ENCODE measurements around the gene IFFO2.

The IFFO2 gene

GRCh38 chr1:18949686-18950400 lies 6.6 kb downstream of the IFFO2 start:
- DNase-seq: peak; percentile 73

- no peak for DNase-seq
These were observed 7.4 kb downstream of the IFFO2 start for GRCh38 chr1:18948913-18949685.

- peak; percentile 84 for DNase-seq
These were observed 8.2 kb downstream of the IFFO2 start for GRCh38 chr1:18948048-18948912.

- DNase-seq: no peak
These were observed 8.9 kb downstream of the IFFO2 start for GRCh38 chr1:18947570-18947969.

- no peak for DNase-seq
These were observed 9.7 kb downstream of the IFFO2 start for GRCh38 chr1:18946550-18947381.

- DNase-seq: no peak
These were observed 11.1 kb downstream of the IFFO2 start for GRCh38 chr1:18945401-18945849.

- no peak for DNase-seq
These were observed 11.7 kb downstream of the IFFO2 start for GRCh38 chr1:18944810-18945209.

- no peak for DNase-seq
These were observed 12.4 kb downstream of the IFFO2 start for GRCh38 chr1:18943914-18944572.

GRCh38 chr1:18943162-18943561 lies 13.3 kb downstream of the IFFO2 start:
- DNase-seq: no peak

GRCh38 chr1:18942340-18942739 lies 14.1 kb downstream of the IFFO2 start:
- no peak for DNase-seq

- no peak for DNase-seq
These were observed 15.0 kb downstream of the IFFO2 start for GRCh38 chr1:18941221-18942141.

- DNase-seq: no peak
These were observed 16.0 kb downstream of the IFFO2 start for GRCh38 chr1:18940303-18941020.

GRCh38 chr1:18939398-18940302 lies 16.8 kb downstream of the IFFO2 start:
- DNase-seq: no peak

- no peak for DNase-seq
These were observed 17.8 kb downstream of the IFFO2 start for GRCh38 chr1:18938707-18939070.

GRCh38 chr1:18938008-18938706 lies 18.3 kb downstream of the IFFO2 start:
- DNase-seq: no peak

GRCh38 chr1:18937539-18937938 lies 18.9 kb downstream of the IFFO2 start:
- DNase-seq: no peak

- DNase-seq: no peak
These were observed 19.5 kb downstream of the IFFO2 start for GRCh38 chr1:18936814-18937481.

- DNase-seq: no peak
These were observed 20.0 kb downstream of the IFFO2 start for GRCh38 chr1:18936471-18936813.
